Measurements from ENCODE around the gene RASGRP1. TPM values are rescaled to one million over a fixed set of nuclear protein-coding genes. Genes with fewer than 3 reads are reported as not detected.

RASGRP1 gene
- total and polyA plus RNA-seq, 10 of the 15 experiments (the other 5 are each of a cell fraction or from before 2014, with no cell fraction given) = 5.6 to 234 (median 20.9) TPM

GRCh38 chr15:38525489-38525888, 39.1 kb downstream of the RASGRP1 start:
- SMC1A ChIA-PET (ENCODE audit: uncharacterized antibody, unreplicated experiment) = interaction anchor here (0.8 to 1.5 kb wide), 2 partner anchors 15 to 164 kb away, joined by 3 to 5 read pairs; no protein-coding TSS in a partner anchor
- no peak for ATAC-seq

GRCh38 chr15:38524156-38524555, 40.5 kb downstream of the RASGRP1 start:
- BruUV-seq (replicated peaks) = no TSS peak
- POLR2A ChIA-PET = interaction anchor here (1.4 to 2.6 kb wide), 2 partner anchors 10 to 20 kb away, joined by 3 to 8 read pairs; no protein-coding TSS in a partner anchor
- TF ChIP-seq, protein P1, sequence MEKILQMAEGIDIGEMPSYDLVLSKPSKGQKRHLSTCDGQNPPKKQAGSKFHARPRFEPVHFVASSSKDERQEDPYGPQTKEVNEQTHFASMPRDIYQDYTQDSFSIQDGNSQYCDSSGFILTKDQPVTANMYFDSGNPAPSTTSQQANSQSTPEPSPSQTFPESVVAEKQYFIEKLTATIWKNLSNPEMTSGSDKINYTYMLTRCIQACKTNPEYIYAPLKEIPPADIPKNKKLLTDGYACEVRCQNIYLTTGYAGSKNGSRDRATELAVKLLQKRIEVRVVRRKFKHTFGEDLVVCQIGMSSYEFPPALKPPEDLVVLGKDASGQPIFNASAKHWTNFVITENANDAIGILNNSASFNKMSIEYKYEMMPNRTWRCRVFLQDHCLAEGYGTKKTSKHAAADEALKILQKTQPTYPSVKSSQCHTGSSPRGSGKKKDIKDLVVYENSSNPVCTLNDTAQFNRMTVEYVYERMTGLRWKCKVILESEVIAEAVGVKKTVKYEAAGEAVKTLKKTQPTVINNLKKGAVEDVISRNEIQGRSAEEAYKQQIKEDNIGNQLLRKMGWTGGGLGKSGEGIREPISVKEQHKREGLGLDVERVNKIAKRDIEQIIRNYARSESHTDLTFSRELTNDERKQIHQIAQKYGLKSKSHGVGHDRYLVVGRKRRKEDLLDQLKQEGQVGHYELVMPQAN (conservative IDR thresholded peaks at IDR 0.05) = no peak
- TF ChIP-seq GABPA (IDR thresholded peaks at IDR 0.05; ENCODE audit: low read depth) (no peak), BMI1 (IDR thresholded peaks at IDR 0.05; ENCODE audit: borderline replicate concordance) (no peak), NFYA (IDR thresholded peaks at IDR 0.05; ENCODE audit: borderline replicate concordance, low read depth, low read length) (no peak), RUNX3 (IDR thresholded peaks at IDR 0.05; ENCODE audit: low read length) (no peak), BHLHE40 (IDR thresholded peaks at IDR 0.05; ENCODE audit: borderline replicate concordance in 1 of 2, low read depth in 2 of 2, low read length in 1 of 2) (no peak), EZH2 (IDR thresholded peaks at IDR 0.05; ENCODE audit: borderline replicate concordance, control insufficient read depth, low read depth, low read length) (no peak), HDAC6 (IDR thresholded peaks at IDR 0.05; ENCODE audit: unreplicated experiment) (no peak)

More at GRCh38 chr15:38525489-38525888, 39.1 kb downstream of the RASGRP1 start:
- H3K4me1 ChIP-seq (ENCODE audit: control insufficient read depth, insufficient read depth, low read length) = no peaks in the 10 kb centered on the region
- ChIA-PET RAD21 (ENCODE audit: unreplicated experiment) (no interaction called here), POLR2A (no interaction called here), CTCF (interaction anchor here (1.8 kb wide), 1 partner anchor 174 kb away, joined by 5 read pairs; no protein-coding TSS in a partner anchor)
- H2AFZ ChIP-seq (ENCODE audit: control insufficient read depth, low read depth, low read length) = no peak overlapping the region
- no peak overlapping the region for H3K27ac ChIP-seq (ENCODE audit: control insufficient read depth, insufficient read depth)
- H3K79me2 ChIP-seq (ENCODE audit: control insufficient read depth, insufficient read depth, low read length) = no peaks in the 10 kb centered on the region
- H3K36me3 ChIP-seq (ENCODE audit: control insufficient read depth in 2 of 2, insufficient read depth in 2 of 2, low read length in 1 of 2) = peaks cover 3 to 5% of the 10 kb centered on the region in 2 experiments; a peak in 3 of 4 replicates
- H4K20me1 ChIP-seq (ENCODE audit: control insufficient read depth, insufficient read depth) = no peaks in the 10 kb centered on the region
- H3K4me2 ChIP-seq (ENCODE audit: control insufficient read depth, insufficient read depth) = no peak overlapping the region
- no TSS peak for BruUV-seq (replicated peaks)
- no peak for DNase-seq (ENCODE audit: low read depth, low spot score)
- intact Hi-C loops (cut with micrococcal nuclease; ENCODE audit: unreplicated experiment) = no loop called here
- no peaks in the 10 kb centered on the region for H3K27me3 ChIP-seq (replicated peaks in 1 of 2; ENCODE audit: control insufficient read depth in 2 of 2, insufficient read depth in 2 of 2, low read length in 1 of 2)
- TF ChIP-seq EZH2 (IDR thresholded peaks at IDR 0.05; ENCODE audit: borderline replicate concordance, control insufficient read depth, low read depth, low read length) = no peak
- TF ChIP-seq, protein P2, sequence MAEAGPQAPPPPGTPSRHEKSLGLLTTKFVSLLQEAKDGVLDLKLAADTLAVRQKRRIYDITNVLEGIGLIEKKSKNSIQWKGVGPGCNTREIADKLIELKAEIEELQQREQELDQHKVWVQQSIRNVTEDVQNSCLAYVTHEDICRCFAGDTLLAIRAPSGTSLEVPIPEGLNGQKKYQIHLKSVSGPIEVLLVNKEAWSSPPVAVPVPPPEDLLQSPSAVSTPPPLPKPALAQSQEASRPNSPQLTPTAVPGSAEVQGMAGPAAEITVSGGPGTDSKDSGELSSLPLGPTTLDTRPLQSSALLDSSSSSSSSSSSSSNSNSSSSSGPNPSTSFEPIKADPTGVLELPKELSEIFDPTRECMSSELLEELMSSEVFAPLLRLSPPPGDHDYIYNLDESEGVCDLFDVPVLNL (IDR thresholded peaks at IDR 0.05; ENCODE audit: low read depth, low read length) = no peak
- no peak for TF ChIP-seq SMC3 (IDR thresholded peaks at IDR 0.05; ENCODE audit: borderline replicate concordance, low read length)
- TF ChIP-seq YY1 (IDR thresholded peaks at IDR 0.05; ENCODE audit: low read depth, low read length) = no peak
- TF ChIP-seq CBFB (IDR thresholded peaks at IDR 0.05; ENCODE audit: low read depth) = no peak
- TF ChIP-seq HCFC1 (IDR thresholded peaks at IDR 0.05; ENCODE audit: low read length) = no peak
- no peak for TF ChIP-seq TCF3 (IDR thresholded peaks at IDR 0.05; ENCODE audit: borderline replicate concordance, insufficient read depth, low read depth, low read length)
- TF ChIP-seq EED (IDR thresholded peaks at IDR 0.05; ENCODE audit: low read depth) = no peak
- FAIRE-seq = no peak
- 93% methylated on average over 6 of the region's 6 CpGs for WGBS (ENCODE audit: insufficient coverage, insufficient replicate concordance, low lambda C conversion rate, missing lambda C conversion rate)
- no peak overlapping the region for H3K4me3 ChIP-seq
- in situ Hi-C loops (cut with MboI) = no loop called here
- no peaks in the 10 kb centered on the region for H3K9me3 ChIP-seq (replicated peaks; ENCODE audit: control insufficient read depth, insufficient read depth, low read length)
- no peak overlapping the region for H3K9ac ChIP-seq (ENCODE audit: control insufficient read depth, insufficient read depth, low read length)

More at GRCh38 chr15:38524156-38524555, 40.5 kb downstream of the RASGRP1 start:
- H3K4me1 ChIP-seq (ENCODE audit: control insufficient read depth, insufficient read depth, low read length) = no peaks in the 10 kb centered on the region
- H3K9me3 ChIP-seq (replicated peaks; ENCODE audit: control insufficient read depth, insufficient read depth, low read length) = no peaks in the 10 kb centered on the region
- H3K27ac ChIP-seq (ENCODE audit: control insufficient read depth, insufficient read depth) = no peak overlapping the region
- FAIRE-seq (no peak), ATAC-seq (no peak), DNase-seq (ENCODE audit: low read depth, low spot score) (no peak)
- ChIA-PET CTCF (interaction anchor here (0.7 to 7.7 kb wide), 6 partner anchors 12 to 175 kb away, joined by 3 to 41 read pairs (median 4); no protein-coding TSS in a partner anchor), SMC1A (ENCODE audit: uncharacterized antibody, unreplicated experiment) (interaction anchor here (0.9 to 5.0 kb wide), 4 partner anchors 159 to 174 kb away, joined by 3 to 24 read pairs (median 16); no protein-coding TSS in a partner anchor), RAD21 (ENCODE audit: unreplicated experiment) (no interaction called here)
- 99% methylated on average over 5 of the region's 5 CpGs for WGBS (ENCODE audit: insufficient coverage, insufficient replicate concordance, low lambda C conversion rate, missing lambda C conversion rate)
- no peaks in the 10 kb centered on the region for H4K20me1 ChIP-seq (ENCODE audit: control insufficient read depth, insufficient read depth)
- H3K36me3 ChIP-seq (ENCODE audit: control insufficient read depth in 2 of 2, insufficient read depth in 2 of 2, low read length in 1 of 2) = peaks cover 3 to 5% of the 10 kb centered on the region in 2 experiments; a peak in 3 of 4 replicates
- no peaks in the 10 kb centered on the region for H3K27me3 ChIP-seq (replicated peaks in 1 of 2; ENCODE audit: control insufficient read depth in 2 of 2, insufficient read depth in 2 of 2, low read length in 1 of 2)
- no peaks in the 10 kb centered on the region for H3K79me2 ChIP-seq (ENCODE audit: control insufficient read depth, insufficient read depth, low read length)
- H3K9ac ChIP-seq (ENCODE audit: control insufficient read depth, insufficient read depth, low read length) = no peak overlapping the region
- H3K4me3 ChIP-seq = no peak overlapping the region
- in situ Hi-C loops (cut with MboI) (no loop called here), intact Hi-C loops (cut with micrococcal nuclease; ENCODE audit: unreplicated experiment) (no loop called here)
- H3K4me2 ChIP-seq (ENCODE audit: control insufficient read depth, insufficient read depth) = no peak overlapping the region
- no peak overlapping the region for H2AFZ ChIP-seq (ENCODE audit: control insufficient read depth, low read depth, low read length)

Measured in GM12878 (cell line).